Natural killer cell (primary cell): Measurements from ENCODE around the gene MKNK1. TPM values are rescaled to one million over a fixed set of nuclear protein-coding genes. Genes with fewer than 3 reads are reported as not detected.
A peak's percentile ranks its signal among the peaks of the same experiment; 100 is the strongest.

Experiments
- ATAC-seq, 3 donors: fragments of 150-1000 bp in 2 of 3; fragments of 200-7000 bp in 1 of 3; cut with Tn5 transposase; 1 replicate in 1 of 3; 2 replicates in 2 of 3; pipeline ENCODE4 v1.10.0; 2021; ENCODE audit warnings: mild to moderate bottlenecking in 2 of 3, moderate library complexity in 2 of 3
- DNase-seq, 2 donors: peaks; one replicate each; pipeline versions ENCODE4 v3.0.0 to v3.0.0-alpha.2; 2013 to 2021; ENCODE audit warnings: mixed read lengths in 1 of 2
- H3K27ac ChIP-seq: one replicate; pipeline ENCODE4 v1.5.1; 2013; ENCODE audit warnings: mild to moderate bottlenecking, low read length
- H3K27me3 ChIP-seq: one replicate; pipeline ENCODE4 v1.6.1; 2013; ENCODE audit warnings: low read length; ENCODE audit not compliant: control insufficient read depth, insufficient read depth
- H3K36me3 ChIP-seq: one replicate; pipeline ENCODE4 v1.6.1; 2013; ENCODE audit warnings: low read length; ENCODE audit not compliant: control insufficient read depth, insufficient read depth
- H3K4me1 ChIP-seq: one replicate; pipeline ENCODE4 v1.6.1; 2013; ENCODE audit warnings: low read length; ENCODE audit not compliant: control insufficient read depth, insufficient read depth
- H3K4me3 ChIP-seq: one replicate; pipeline ENCODE4 v1.5.1; 2013; ENCODE audit warnings: low read length
- H3K9me3 ChIP-seq: one replicate; pipeline ENCODE4 v1.6.1; 2013; ENCODE audit warnings: low read length; ENCODE audit not compliant: control insufficient read depth, insufficient read depth
- H3K27ac Mint-ChIP-seq, 2 donors: one replicate each; pipeline ENCODE4 v1.8.0; 2022; ENCODE audit warnings: mild to moderate bottlenecking in 2 of 2, mixed read lengths in 2 of 2, moderate library complexity in 1 of 2
- H3K27me3 Mint-ChIP-seq, 2 donors: one replicate each; pipeline ENCODE4 v1.8.0; 2022; ENCODE audit warnings: low read depth in 2 of 2, mixed read lengths in 2 of 2
- H3K36me3 Mint-ChIP-seq: one replicate; pipeline ENCODE4 v1.8.0; 2022; ENCODE audit warnings: mixed read lengths
- H3K4me1 Mint-ChIP-seq, 2 donors: one replicate each; pipeline ENCODE4 v1.8.0; 2022; ENCODE audit warnings: mixed read lengths in 2 of 2
- H3K4me3 Mint-ChIP-seq: one replicate; pipeline ENCODE4 v1.8.0; 2022; ENCODE audit warnings: mild to moderate bottlenecking, moderate library complexity, mixed read lengths
- H3K9me3 Mint-ChIP-seq, 2 donors: one replicate each; pipeline ENCODE4 v1.8.0; 2022; ENCODE audit warnings: mixed read lengths in 2 of 2
- WGBS: methylation state at CpG from one replicate; pipeline ENCODE4 v1.1.7; 2013; ENCODE audit warnings: missing lambda C conversion rate; ENCODE audit not compliant: insufficient coverage; 5-methylcytosine and 5-hydroxymethylcytosine counted together
- intact Hi-C: fragments of 100-400 bp; cut with micrococcal nuclease; formaldehyde crosslinking; loops from one replicate; pipeline ENCODE4 v1.14.2; 2022
- total RNA-seq, 4 donors: library from RNA; stranded (reverse); fragments of 120-200 nt in 1 of 4; gene quantifications; one replicate each; pipeline versions ENCODE4 v1.2.3 to v1.2.4, GENCODE V29; 2013 to 2022
- TF ChIP-seq, protein P1 (sequence below): fragments of 200-600 bp; IDR thresholded peaks from one replicate; pipeline ENCODE4 v1.8.0; 2022; ENCODE audit warnings: antibody characterized with exemption

Gene MKNK1
- total RNA-seq, 3 donors from 2014 or later (not counting 1 experiment from before 2014, with no cell fraction given), result 59.5 to 81.5 (median 65.5) TPM

DNA sequence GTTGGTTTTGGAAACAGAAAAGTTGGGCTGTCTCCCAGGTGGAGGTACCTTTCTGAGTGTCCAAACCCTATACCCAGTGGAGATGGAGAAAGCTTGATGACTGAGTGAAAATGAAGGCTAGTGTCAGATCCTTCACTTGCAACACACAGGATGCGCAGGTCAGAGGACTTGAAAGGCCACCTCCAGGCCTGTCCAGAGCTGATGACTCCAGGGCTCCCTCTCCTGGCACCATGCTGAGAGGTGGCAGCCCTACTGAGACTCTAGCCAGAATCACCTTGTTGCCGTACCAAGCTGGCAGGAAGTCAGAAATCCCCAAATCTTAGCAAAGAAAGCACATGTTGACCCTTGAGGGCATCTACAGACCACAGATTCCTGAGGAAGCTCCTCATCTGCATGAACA, 69.0 kb downstream of the MKNK1 start:
- H3K36me3 Mint-ChIP-seq, result no peaks in the 10 kb centered on the region
- no peak for ATAC-seq
- peaks cover 5 to 6% of the 10 kb centered on the region in 2 donors for H3K4me1 Mint-ChIP-seq
- Histone ChIP-seq H3K27ac (no peak overlapping the region), H3K4me3 (no peak overlapping the region), H3K9me3 (no peaks in the 10 kb centered on the region), H3K36me3 (no peaks in the 10 kb centered on the region), H3K27me3 (no peaks in the 10 kb centered on the region), H3K4me1 (peaks cover 13% of the 10 kb centered on the region)
- WGBS, result 69% methylated on average over 2 of the region's 2 CpGs
- intact Hi-C loops, result no loop called here
- peak in 1 of 2 donors; percentile 30 for DNase-seq
- H3K27ac Mint-ChIP-seq, result no peak overlapping the region
- TF ChIP-seq, protein P1, sequence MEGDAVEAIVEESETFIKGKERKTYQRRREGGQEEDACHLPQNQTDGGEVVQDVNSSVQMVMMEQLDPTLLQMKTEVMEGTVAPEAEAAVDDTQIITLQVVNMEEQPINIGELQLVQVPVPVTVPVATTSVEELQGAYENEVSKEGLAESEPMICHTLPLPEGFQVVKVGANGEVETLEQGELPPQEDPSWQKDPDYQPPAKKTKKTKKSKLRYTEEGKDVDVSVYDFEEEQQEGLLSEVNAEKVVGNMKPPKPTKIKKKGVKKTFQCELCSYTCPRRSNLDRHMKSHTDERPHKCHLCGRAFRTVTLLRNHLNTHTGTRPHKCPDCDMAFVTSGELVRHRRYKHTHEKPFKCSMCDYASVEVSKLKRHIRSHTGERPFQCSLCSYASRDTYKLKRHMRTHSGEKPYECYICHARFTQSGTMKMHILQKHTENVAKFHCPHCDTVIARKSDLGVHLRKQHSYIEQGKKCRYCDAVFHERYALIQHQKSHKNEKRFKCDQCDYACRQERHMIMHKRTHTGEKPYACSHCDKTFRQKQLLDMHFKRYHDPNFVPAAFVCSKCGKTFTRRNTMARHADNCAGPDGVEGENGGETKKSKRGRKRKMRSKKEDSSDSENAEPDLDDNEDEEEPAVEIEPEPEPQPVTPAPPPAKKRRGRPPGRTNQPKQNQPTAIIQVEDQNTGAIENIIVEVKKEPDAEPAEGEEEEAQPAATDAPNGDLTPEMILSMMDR, result no peak
- no peaks in the 10 kb centered on the region for H3K9me3 Mint-ChIP-seq
- peaks cover 20% of the 10 kb centered on the region in 2 donors for H3K27me3 Mint-ChIP-seq
- peak overlapping the region; percentile 47 for H3K4me3 Mint-ChIP-seq

DNA sequence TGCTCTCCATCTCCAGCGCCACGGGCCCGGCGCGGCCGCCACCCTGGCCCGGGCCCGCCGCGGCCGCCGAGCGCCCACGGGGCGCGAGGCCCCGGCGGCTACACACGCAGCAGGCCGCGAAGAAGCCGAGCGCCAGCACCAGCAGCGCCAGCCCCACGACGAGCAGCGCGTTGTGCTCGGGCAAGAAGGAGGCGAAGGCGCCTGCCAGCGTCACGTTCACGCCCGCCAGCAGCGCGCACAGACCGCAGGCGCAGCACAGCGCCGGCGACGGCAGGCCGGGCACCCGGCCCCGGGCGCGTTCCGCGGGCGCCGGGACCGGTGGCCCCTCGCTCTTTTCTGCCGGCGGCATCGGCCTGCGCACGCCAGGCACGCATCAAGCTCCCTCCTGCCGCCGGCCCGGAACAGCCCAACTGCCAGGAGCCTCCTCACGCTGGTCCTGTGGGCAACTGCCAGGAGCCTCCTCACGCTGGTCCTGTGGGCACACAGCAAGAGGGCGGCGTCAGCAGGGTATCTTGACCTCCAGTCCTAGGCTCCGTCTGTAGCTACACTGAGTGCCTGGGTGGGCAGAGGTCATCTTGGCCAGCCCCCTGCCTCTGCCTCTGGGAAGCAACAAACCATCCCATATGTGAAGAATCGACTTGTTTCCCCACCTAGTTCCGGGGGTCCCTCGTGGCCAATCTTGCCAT, 70.7 kb downstream of the MKNK1 start:
- H3K9me3 ChIP-seq, result no peaks in the 10 kb centered on the region
- Mint-ChIP-seq H3K27ac (peak overlapping the region; percentile 41 to 74), H3K27me3 (peaks cover 28 to 33% of the 10 kb centered on the region in 2 donors), H3K4me3 (peak overlapping the region; percentile 88), H3K36me3 (no peaks in the 10 kb centered on the region), H3K9me3 (no peaks in the 10 kb centered on the region), H3K4me1 (peaks cover 5 to 6% of the 10 kb centered on the region in 2 donors)
- peaks cover 13% of the 10 kb centered on the region for H3K4me1 ChIP-seq
- ATAC-seq, result peak; percentile 67 to 80 (median 74)
- H3K27me3 ChIP-seq, result peaks cover 2% of the 10 kb centered on the region
- peak; percentile 42 to 76 for DNase-seq
- intact Hi-C loops, result loop anchor here (1.0 kb wide), 1 partner anchor 192 kb away; no protein-coding TSS in a partner anchor
- peak overlapping the region; percentile 24 for H3K4me3 ChIP-seq
- peak overlapping the region; percentile 65 for H3K27ac ChIP-seq
- no peaks in the 10 kb centered on the region for H3K36me3 ChIP-seq
- WGBS, result 5% methylated on average over 71 of the region's 71 CpGs
- TF ChIP-seq, protein P1, result no peak

DNA sequence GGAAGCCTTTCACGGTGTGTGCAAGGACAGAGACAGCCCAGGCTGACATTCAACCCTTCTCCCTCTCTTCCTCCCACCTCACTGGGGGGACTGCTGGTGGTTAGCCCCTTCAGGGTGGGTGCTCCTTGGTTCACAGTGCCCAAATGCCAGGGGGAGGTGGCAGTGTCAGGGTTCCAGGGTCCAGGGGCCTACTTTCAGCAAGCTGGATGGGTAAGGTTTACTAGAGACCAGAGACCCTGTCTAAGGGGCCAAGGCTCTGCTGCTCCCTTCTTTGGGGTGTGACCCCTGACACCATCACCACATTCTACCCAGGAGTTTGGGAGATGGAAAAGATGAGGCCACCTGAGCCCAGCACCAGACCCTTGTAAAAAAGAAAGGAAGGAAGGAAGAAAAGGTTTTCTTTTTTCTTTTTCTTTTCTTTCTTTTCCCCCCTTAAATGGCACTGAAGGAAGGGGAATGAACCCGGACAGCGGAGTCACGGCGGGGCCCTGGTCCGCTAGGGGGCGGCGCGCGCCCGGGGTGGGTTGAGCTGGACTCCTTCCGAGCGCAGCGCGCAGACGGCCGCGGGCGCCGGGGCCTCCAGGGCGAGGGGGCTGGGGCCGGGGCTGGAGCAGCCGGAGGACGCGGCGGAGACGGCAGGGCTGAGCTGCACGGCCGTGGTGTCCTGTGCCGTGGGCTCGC, 71.4 kb downstream of the MKNK1 start:
- no peaks in the 10 kb centered on the region for H3K36me3 Mint-ChIP-seq

More for the DNA sequence above, 71.4 kb downstream of the MKNK1 start:
- DNase-seq (peak; percentile 60 to 81), ATAC-seq (peak; percentile 83 to 87 (median 87))
- TF ChIP-seq, protein P1, result peak; percentile 54
- Mint-ChIP-seq H3K27me3 (peaks cover 26 to 36% of the 10 kb centered on the region in 2 donors), H3K4me1 (peaks cover 5 to 6% of the 10 kb centered on the region in 2 donors), H3K27ac (no peak overlapping the region), H3K4me3 (peak overlapping the region; percentile 61), H3K9me3 (no peaks in the 10 kb centered on the region)
- H3K27me3 ChIP-seq, result peaks cover 6% of the 10 kb centered on the region
- 1% methylated on average over 31 of the region's 31 CpGs for WGBS
- intact Hi-C loops, result loop anchor here (1.0 kb wide), 1 partner anchor 193 kb away; no protein-coding TSS in a partner anchor
- H3K4me1 ChIP-seq, result peaks cover 13% of the 10 kb centered on the region
- H3K36me3 ChIP-seq, result no peaks in the 10 kb centered on the region
- no peaks in the 10 kb centered on the region for H3K9me3 ChIP-seq
- peak overlapping the region; percentile 5 for H3K27ac ChIP-seq
- H3K4me3 ChIP-seq, result no peak overlapping the region
